IMR-90 (cell line): Measurements from ENCODE around the gene SLC38A1. TPM values are rescaled to one million over a fixed set of nuclear protein-coding genes. Genes with fewer than 3 reads are reported as not detected.

Experiments
- ATAC-seq: fragments of 200-7000 bp; cut with Tn5 transposase; 2 replicates; pipeline ENCODE4 v1.9.1; 2020; ENCODE audit warnings: low read depth, mild to moderate bottlenecking, moderate library complexity
- BruUV-seq: library from RNA; stranded (reverse); fragments of 400-500 nt; replicated peaks from 2 replicates; lab custom pipeline; 2021; lab: Mats Ljungman, UMichigan
- CTCF ChIA-PET: fragments of 300-600 bp; formaldehyde crosslinking; extraction: SDS; loops from one replicate; lab custom pipeline; 2021; ENCODE audit warnings: antibody characterized with exemption; lab: Yijun Ruan, JAX
- POLR2A ChIA-PET: fragments of 300-600 bp; sonication (Branson Sonifier 250); formaldehyde crosslinking; loops from one replicate; lab custom pipeline; 2022; ENCODE audit warnings: antibody characterized with exemption; ENCODE audit not compliant: unreplicated experiment; lab: Charles Lee
- DNase-seq: peaks from one replicate; pipeline ENCODE4 v3.0.0; 2013
- H2AFZ ChIP-seq: replicated peaks from 2 replicates; pipeline ENCODE3; 2013; ENCODE audit warnings: low read length, mild to moderate bottlenecking; ENCODE audit not compliant: poor library complexity
- H2AK5ac ChIP-seq: 2 replicates; pipeline ENCODE4 v1.6.1; 2013; ENCODE audit warnings: low read depth, low read length, inconsistent platforms
- H2AK9ac ChIP-seq: replicated peaks from 2 replicates; pipeline ENCODE3; 2013; ENCODE audit warnings: mild to moderate bottlenecking, low read depth, low read length, moderate library complexity; ENCODE audit not compliant: poor library complexity
- H2BK120ac ChIP-seq: 2 replicates; pipeline ENCODE4 v1.6.1; 2013; ENCODE audit warnings: low read depth, low read length, inconsistent platforms
- H2BK15ac ChIP-seq: 3 replicates; pipeline ENCODE4 v1.6.1; 2013; ENCODE audit warnings: low read depth, low read length, inconsistent platforms
- H2BK20ac ChIP-seq: 2 replicates; pipeline ENCODE4 v1.6.1; 2013; ENCODE audit warnings: low read depth, mild to moderate bottlenecking, inconsistent platforms, low read length, moderate library complexity
- H2BK5ac ChIP-seq: 2 replicates; pipeline ENCODE4 v1.6.1; 2013; ENCODE audit warnings: mild to moderate bottlenecking, low read depth, low read length, inconsistent platforms; ENCODE audit not compliant: poor library complexity, severe bottlenecking
- H3K14ac ChIP-seq: replicated peaks from 2 replicates; pipeline ENCODE4 v1.6.1; 2013; ENCODE audit warnings: low read depth, low read length, inconsistent platforms
- H3K18ac ChIP-seq: 2 replicates; pipeline ENCODE4 v1.6.1; 2013; ENCODE audit warnings: low read depth, low read length, control low read depth
- H3K23ac ChIP-seq: 2 replicates; pipeline ENCODE4 v1.6.1; 2013; ENCODE audit warnings: low read depth, low read length, inconsistent platforms
- H3K27ac ChIP-seq: 2 replicates; pipeline ENCODE4 v1.5.1; 2013; ENCODE audit warnings: mild to moderate bottlenecking, control low read depth, low read length; ENCODE audit not compliant: insufficient read depth
- H3K27me3 ChIP-seq: 2 replicates; pipeline ENCODE4 v1.6.1; 2013; ENCODE audit warnings: low read length; ENCODE audit not compliant: control insufficient read depth, insufficient read depth
- H3K36me3 ChIP-seq: 2 replicates; pipeline ENCODE4 v1.6.1; 2013; ENCODE audit warnings: low read length, mixed read lengths; ENCODE audit not compliant: control insufficient read depth, insufficient read depth
- H3K4ac ChIP-seq: 2 replicates; pipeline ENCODE4 v1.6.1; 2013; ENCODE audit warnings: low read depth, low read length, inconsistent platforms
- H3K4me1 ChIP-seq: 2 replicates; pipeline ENCODE4 v1.6.1; 2013; ENCODE audit warnings: low read length, mixed read lengths; ENCODE audit not compliant: control insufficient read depth, insufficient read depth
- H3K4me2 ChIP-seq: 2 replicates; pipeline ENCODE4 v1.6.1; 2013; ENCODE audit warnings: low read depth, mild to moderate bottlenecking, control low read depth, low read length, moderate library complexity
- H3K4me3 ChIP-seq: 2 replicates; pipeline ENCODE4 v1.5.1; 2013; ENCODE audit warnings: low read depth, mild to moderate bottlenecking, control low read depth, low read length, moderate library complexity; ENCODE audit not compliant: insufficient read depth
- H3K56ac ChIP-seq: 2 replicates; pipeline ENCODE4 v1.6.1; 2013; ENCODE audit warnings: low read length, inconsistent platforms; ENCODE audit not compliant: insufficient read depth; ENCODE audit errors: extremely low read depth
- H3K79me1 ChIP-seq, 2 experiments: 2 replicates each; pipeline ENCODE4 v1.6.1; 2013; ENCODE audit warnings: low read length in 2 of 2, inconsistent platforms in 1 of 2, low read depth in 1 of 2
- H3K9ac ChIP-seq: 2 replicates; pipeline ENCODE4 v1.6.1; 2013; ENCODE audit warnings: low read depth, low read length, control low read depth
- H3K9me1 ChIP-seq: 2 replicates; pipeline ENCODE4 v1.6.1; 2013; ENCODE audit warnings: low read length, inconsistent platforms; ENCODE audit not compliant: insufficient read depth
- H3K9me3 ChIP-seq: 2 replicates; pipeline ENCODE4 v1.6.1; 2013; ENCODE audit warnings: low read length; ENCODE audit not compliant: control insufficient read depth, insufficient read depth
- H4K20me1 ChIP-seq: 2 replicates; pipeline ENCODE4 v1.6.1; 2013; ENCODE audit warnings: low read length, inconsistent platforms; ENCODE audit not compliant: insufficient read depth
- H4K5ac ChIP-seq: 2 replicates; pipeline ENCODE4 v1.6.1; 2013; ENCODE audit warnings: mild to moderate bottlenecking, low read depth, low read length, control low read depth
- H4K8ac ChIP-seq, 2 experiments: 2 replicates each; pipeline ENCODE4 v1.6.1; 2013; ENCODE audit warnings: low read depth in 2 of 2, low read length in 2 of 2, control low read depth in 1 of 2, inconsistent platforms in 1 of 2
- H4K91ac ChIP-seq: 2 replicates; pipeline ENCODE4 v1.6.1; 2013; ENCODE audit warnings: low read depth, low read length, inconsistent platforms; ENCODE audit not compliant: insufficient read depth
- BHLHE40 ChIP-seq: fragments of 150-350 bp; IDR thresholded peaks from 2 replicates; pipeline ENCODE4 v1.6.1; 2016; ENCODE audit warnings: mild to moderate bottlenecking, low read depth, low read length
- CEBPB ChIP-seq: IDR thresholded peaks from 2 replicates; pipeline ENCODE4 v1.6.1; 2012; ENCODE audit warnings: low read depth, low read length, improper control_type of control experiment
- CHD1 ChIP-seq: IDR thresholded peaks from 2 replicates; pipeline ENCODE4 v1.6.1; 2012; ENCODE audit warnings: low read depth, low read length, improper control_type of control experiment
- FOS ChIP-seq: fragments of 150-350 bp; IDR thresholded peaks from 2 replicates; pipeline ENCODE4 v1.6.1; 2016; ENCODE audit warnings: low read depth, low read length
- MAFK ChIP-seq: IDR thresholded peaks from 2 replicates; pipeline ENCODE4 v1.6.1; 2012; ENCODE audit warnings: low read depth, low read length, improper control_type of control experiment
- MAZ ChIP-seq: IDR thresholded peaks from 2 replicates; pipeline ENCODE4 v1.6.1; 2012; ENCODE audit warnings: low read depth, mild to moderate bottlenecking, low read length, improper control_type of control experiment, moderate library complexity, borderline replicate concordance
- MXI1 ChIP-seq: IDR thresholded peaks from 2 replicates; pipeline ENCODE4 v1.6.1; 2012; ENCODE audit warnings: low read depth, mild to moderate bottlenecking, low read length, moderate library complexity, borderline replicate concordance
- NFE2L2 ChIP-seq: fragments of 150-350 bp; IDR thresholded peaks from 2 replicates; pipeline ENCODE4 v1.6.1; 2016; ENCODE audit warnings: low read depth, mild to moderate bottlenecking, low read length
- POLR2A ChIP-seq: IDR thresholded peaks from 2 replicates; pipeline ENCODE4 v1.6.1; 2012; ENCODE audit warnings: mild to moderate bottlenecking, low read depth, low read length
- RAD21 ChIP-seq: IDR thresholded peaks from 2 replicates; pipeline ENCODE4 v1.6.1; 2012; ENCODE audit warnings: low read length, improper control_type of control experiment
- RCOR1 ChIP-seq: IDR thresholded peaks from 2 replicates; pipeline ENCODE4 v1.6.1; 2012; ENCODE audit warnings: mild to moderate bottlenecking, low read length, improper control_type of control experiment; ENCODE audit not compliant: insufficient replicate concordance
- RFX5 ChIP-seq: IDR thresholded peaks from 2 replicates; pipeline ENCODE4 v1.8.0; 2012; ENCODE audit warnings: low read depth, mild to moderate bottlenecking, low read length, moderate library complexity
- SMC3 ChIP-seq: fragments of 150-350 bp; IDR thresholded peaks from 2 replicates; pipeline ENCODE4 v1.6.1; 2016; ENCODE audit warnings: low read depth, mild to moderate bottlenecking, antibody characterized with exemption, low read length, moderate library complexity
- USF2 ChIP-seq: fragments of 150-350 bp; IDR thresholded peaks from 2 replicates; pipeline ENCODE4 v1.6.1; 2017; ENCODE audit warnings: mild to moderate bottlenecking, antibody characterized with exemption, low read length, low read depth
- dilution Hi-C: fragments of 300-500 bp; cut with HindIII; formaldehyde crosslinking; loops from one replicate; pipeline ENCODE4 v1.14.3; 2018; ENCODE audit warnings: low sequenced_read_pairs; ENCODE audit not compliant: unreplicated experiment
- in situ Hi-C: fragments of 300-500 bp; cut with MboI; formaldehyde crosslinking; loops from 3 replicates; pipeline ENCODE4 v1.14.3; 2019; ENCODE audit warnings: low sequenced_read_pairs, inconsistent platforms, mixed read lengths
- intact Hi-C: fragments of 100-400 bp; cut with micrococcal nuclease; formaldehyde crosslinking; loops from 2 replicates; pipeline ENCODE4 v1.10.0; 2022
- polyA plus RNA-seq, 3 experiments: library from polyadenylated mRNA; depleted of rRNA; stranded (reverse); fragments of >200 nt; gene quantifications; 2 replicates each; pipeline ENCODE4 v1.2.3, GENCODE V29; 2012; ENCODE audit warnings: low replicate concordance in 1 of 3
- total RNA-seq: library from RNA; depleted of rRNA; stranded (reverse); fragments of >200 nt; gene quantifications from 2 replicates; pipeline ENCODE4 v1.2.3, GENCODE V29; 2012
- TF ChIP-seq, protein P1 (sequence below): conservative IDR thresholded peaks from 2 replicates; pipeline ENCODE4 v1.5.1; 2012; ENCODE audit warnings: mild to moderate bottlenecking, low read depth, low read length, improper control_type of control experiment
- TF ChIP-seq, protein P2 (sequence below): fragments of 150-350 bp; IDR thresholded peaks from 2 replicates; pipeline ENCODE4 v1.6.1; 2016; ENCODE audit warnings: low read depth, mild to moderate bottlenecking, low read length, moderate library complexity, borderline replicate concordance

Gene SLC38A1
- total and polyA plus RNA-seq, 2 of the 4 experiments (the other 2 are of a cell fraction) = 22.8 to 61.5 TPM

GRCh38 chr12:46208370-46208769, 60.5 kb downstream of the SLC38A1 start:
- Histone ChIP-seq H2AK9ac (no peak overlapping the region), H3K18ac (no peak overlapping the region), H3K9ac (no peak overlapping the region), H3K4ac (no peak overlapping the region), H3K9me3 (no peaks in the 10 kb centered on the region), H3K23ac (no peak overlapping the region), H4K5ac (no peak overlapping the region), H2AFZ (no peak overlapping the region), H4K8ac (no peak overlapping the region), H3K79me1 (peaks cover 42 to 54% of the 10 kb centered on the region in 2 experiments), H3K36me3 (peaks cover 23% of the 10 kb centered on the region), H3K4me1 (peaks cover 6% of the 10 kb centered on the region), H3K9me1 (peaks cover 8% of the 10 kb centered on the region), H2BK5ac (no peak overlapping the region), H3K27ac (no peak overlapping the region), H2BK120ac (no peak overlapping the region), H3K4me2 (no peak overlapping the region), H3K27me3 (no peaks in the 10 kb centered on the region), H3K14ac (no peak overlapping the region), H3K56ac (no peak overlapping the region), H3K4me3 (no peak overlapping the region), H4K20me1 (peaks cover 15% of the 10 kb centered on the region; the same call in 1 of the 2 replicates), H4K91ac (no peak overlapping the region), H2BK20ac (no peak overlapping the region), H2BK15ac (no peak overlapping the region; the same call in 2 of the 3 replicates), H2AK5ac (no peak overlapping the region)
- no peak for TF ChIP-seq NFE2L2
- no peak for TF ChIP-seq RAD21
- TF ChIP-seq, protein P1, sequence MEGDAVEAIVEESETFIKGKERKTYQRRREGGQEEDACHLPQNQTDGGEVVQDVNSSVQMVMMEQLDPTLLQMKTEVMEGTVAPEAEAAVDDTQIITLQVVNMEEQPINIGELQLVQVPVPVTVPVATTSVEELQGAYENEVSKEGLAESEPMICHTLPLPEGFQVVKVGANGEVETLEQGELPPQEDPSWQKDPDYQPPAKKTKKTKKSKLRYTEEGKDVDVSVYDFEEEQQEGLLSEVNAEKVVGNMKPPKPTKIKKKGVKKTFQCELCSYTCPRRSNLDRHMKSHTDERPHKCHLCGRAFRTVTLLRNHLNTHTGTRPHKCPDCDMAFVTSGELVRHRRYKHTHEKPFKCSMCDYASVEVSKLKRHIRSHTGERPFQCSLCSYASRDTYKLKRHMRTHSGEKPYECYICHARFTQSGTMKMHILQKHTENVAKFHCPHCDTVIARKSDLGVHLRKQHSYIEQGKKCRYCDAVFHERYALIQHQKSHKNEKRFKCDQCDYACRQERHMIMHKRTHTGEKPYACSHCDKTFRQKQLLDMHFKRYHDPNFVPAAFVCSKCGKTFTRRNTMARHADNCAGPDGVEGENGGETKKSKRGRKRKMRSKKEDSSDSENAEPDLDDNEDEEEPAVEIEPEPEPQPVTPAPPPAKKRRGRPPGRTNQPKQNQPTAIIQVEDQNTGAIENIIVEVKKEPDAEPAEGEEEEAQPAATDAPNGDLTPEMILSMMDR = no peak
- TF ChIP-seq RFX5 = no peak
- TF ChIP-seq RCOR1 = no peak
- TF ChIP-seq MXI1 = no peak
- TF ChIP-seq CHD1 = no peak
- TF ChIP-seq POLR2A = no peak
- no peak for TF ChIP-seq SMC3
- no peak for TF ChIP-seq BHLHE40
- TF ChIP-seq FOS = no peak
- TF ChIP-seq USF2 = no peak
- TF ChIP-seq CEBPB = no peak
- TF ChIP-seq, protein P2, sequence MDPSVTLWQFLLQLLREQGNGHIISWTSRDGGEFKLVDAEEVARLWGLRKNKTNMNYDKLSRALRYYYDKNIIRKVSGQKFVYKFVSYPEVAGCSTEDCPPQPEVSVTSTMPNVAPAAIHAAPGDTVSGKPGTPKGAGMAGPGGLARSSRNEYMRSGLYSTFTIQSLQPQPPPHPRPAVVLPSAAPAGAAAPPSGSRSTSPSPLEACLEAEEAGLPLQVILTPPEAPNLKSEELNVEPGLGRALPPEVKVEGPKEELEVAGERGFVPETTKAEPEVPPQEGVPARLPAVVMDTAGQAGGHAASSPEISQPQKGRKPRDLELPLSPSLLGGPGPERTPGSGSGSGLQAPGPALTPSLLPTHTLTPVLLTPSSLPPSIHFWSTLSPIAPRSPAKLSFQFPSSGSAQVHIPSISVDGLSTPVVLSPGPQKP = no peak
- TF ChIP-seq MAZ = no peak
- no peak for TF ChIP-seq MAFK
- in situ Hi-C loops (no loop called here), dilution Hi-C loops (no loop called here), intact Hi-C loops (loop anchor here (2.0 kb wide), 1 partner anchor 58 kb away; no protein-coding TSS in a partner anchor)
- DNase-seq (no peak), ATAC-seq (no peak)
- no TSS peak for BruUV-seq
- ChIA-PET CTCF (interaction anchor here (0.6 to 1.3 kb wide), 2 partner anchors 54 to 148 kb away, joined by 3 to 4 read pairs; no protein-coding TSS in a partner anchor), POLR2A (no interaction called here)
